SK-N-SH (cell line): Measurements from ENCODE around the gene LRRC70. TPM values are rescaled to one million over a fixed set of nuclear protein-coding genes. Genes with fewer than 3 reads are reported as not detected.

Experiments
- CTCF ChIA-PET: fragments of 300-600, 350-600 bp; formaldehyde crosslinking; extraction: SDS; loops from one replicate; lab custom pipeline; 2021; lab: Yijun Ruan, JAX
- POLR2A ChIA-PET: fragments of 350-600 bp; sonication (Branson Sonifier 250); formaldehyde crosslinking; extraction: SDS; loops from one replicate; lab custom pipeline; 2020; ENCODE audit warnings: antibody characterized with exemption, inconsistent platforms; lab: Yijun Ruan, JAX
- DNase-seq: peaks from one replicate; pipeline ENCODE4 v3.0.0; 2012
- H2AFZ ChIP-seq: fragments of 200-600 bp; sonication (generic); 2 replicates; pipeline ENCODE4 v1.8.1; 2016; ENCODE audit warnings: antibody characterized with exemption, mild to moderate bottlenecking, low read depth
- H3F3A ChIP-seq: fragments of 200-600 bp; sonication (generic); replicated peaks from 2 replicates; pipeline ENCODE3; 2016; ENCODE audit warnings: antibody characterized with exemption, mild to moderate bottlenecking; ENCODE audit not compliant: insufficient read depth
- H3K27ac ChIP-seq, 2 experiments: fragments of 200-500 bp in 1 of 2; fragments of 200-600 bp in 1 of 2; sonication (Bioruptor generic) in 1 of 2; sonication (generic), shearing (Covaris generic) in 1 of 2; 2 replicates each; pipeline versions ENCODE4 v1.5.1 to v1.6.1; 2014 to 2016; ENCODE audit warnings: low read depth in 2 of 2, inconsistent platforms in 1 of 2, low read length in 1 of 2, mild to moderate bottlenecking in 1 of 2, mixed read lengths in 1 of 2
- H3K27me3 ChIP-seq: fragments of 200-600 bp; sonication (generic), shearing (Covaris generic); 2 replicates; pipeline ENCODE4 v1.6.1; 2016; ENCODE audit warnings: mixed run types; ENCODE audit not compliant: insufficient read depth
- H3K36me3 ChIP-seq, 2 experiments: fragments of 200-500 bp in 1 of 2; fragments of 200-600 bp in 1 of 2; sonication (Bioruptor generic) in 1 of 2; sonication (generic) in 1 of 2; replicated peaks in 1 of 2; 2 replicates each; pipeline versions ENCODE3 to v1.5.1; 2014 to 2016; ENCODE audit warnings: low read length in 1 of 2, mild to moderate bottlenecking in 1 of 2; ENCODE audit not compliant: insufficient read depth in 2 of 2, control insufficient read depth in 1 of 2
- H3K4me1 ChIP-seq, 2 experiments: fragments of 200-500 bp in 1 of 2; fragments of 200-600 bp in 1 of 2; sonication (Bioruptor generic) in 1 of 2; sonication (generic), shearing (Covaris generic) in 1 of 2; 2 replicates each; pipeline versions ENCODE4 v1.5.1 to v1.6.1; 2014 to 2016; ENCODE audit warnings: low read depth in 1 of 2, low read length in 1 of 2, mixed run types in 1 of 2; ENCODE audit not compliant: insufficient read depth in 2 of 2, control insufficient read depth in 1 of 2
- H3K4me2 ChIP-seq: fragments of 200-600 bp; sonication (generic), shearing (Covaris generic); 2 replicates; pipeline ENCODE4 v1.6.1; 2017; ENCODE audit warnings: mixed run types
- H3K4me3 ChIP-seq, 2 experiments: fragments of 200-500 bp in 1 of 2; fragments of 200-600 bp in 1 of 2; sonication (Bioruptor generic) in 1 of 2; sonication (generic), shearing (Covaris generic) in 1 of 2; 2 replicates each; pipeline versions ENCODE4 v1.5.1 to v1.8.1; 2014 to 2016; ENCODE audit warnings: low read depth in 2 of 2, inconsistent platforms in 1 of 2, low read length in 1 of 2, mild to moderate bottlenecking in 1 of 2, mixed read lengths in 1 of 2, moderate library complexity in 1 of 2
- H3K79me2 ChIP-seq: fragments of 200-600 bp; sonication (generic); 2 replicates; pipeline ENCODE4 v1.8.1; 2017; ENCODE audit warnings: mild to moderate bottlenecking; ENCODE audit not compliant: insufficient read depth
- H3K9ac ChIP-seq: fragments of 200-600 bp; sonication (generic); 2 replicates; pipeline ENCODE4 v1.6.1; 2017; ENCODE audit warnings: mixed run types
- H3K9me2 ChIP-seq: fragments of 200-600 bp; sonication (generic); 2 replicates; pipeline ENCODE4 v1.6.1; 2017; ENCODE audit warnings: mixed run types
- H3K9me3 ChIP-seq: fragments of 200-600 bp; sonication (generic); 2 replicates; pipeline ENCODE4 v1.6.1; 2017; ENCODE audit warnings: mixed run types, mild to moderate bottlenecking, moderate library complexity
- H4K20me1 ChIP-seq: fragments of 200-600 bp; sonication (generic); 2 replicates; pipeline ENCODE4 v1.6.1; 2017; ENCODE audit warnings: mild to moderate bottlenecking, mixed run types; ENCODE audit not compliant: insufficient read depth
- CHD2 ChIP-seq: fragments of 150-350 bp; IDR thresholded peaks from 2 replicates; pipeline ENCODE4 v1.6.1; 2018; ENCODE audit warnings: low read length; ENCODE audit not compliant: partially characterized antibody
- FOXJ3 ChIP-seq: sonication (generic); formaldehyde crosslinking; IDR thresholded peaks from 2 replicates; pipeline ENCODE4 v1.5.1; 2020; ENCODE audit warnings: mild to moderate bottlenecking, missing genetic modification reagents
- FOXM1 ChIP-seq: IDR thresholded peaks from 2 replicates; pipeline ENCODE4 v1.4.0; 2012; ENCODE audit warnings: low read depth, mild to moderate bottlenecking
- GATA2 ChIP-seq: sonication (generic); formaldehyde crosslinking; IDR thresholded peaks from 2 replicates; pipeline ENCODE4 v1.5.0; 2020; ENCODE audit warnings: mild to moderate bottlenecking, missing genetic modification reagents
- IRF3 ChIP-seq: fragments of 150-350 bp; IDR thresholded peaks from 2 replicates; pipeline ENCODE4 v1.6.1; 2016; ENCODE audit warnings: mild to moderate bottlenecking, low read depth, low read length
- MAX ChIP-seq: IDR thresholded peaks from 2 replicates; pipeline ENCODE4 v1.4.0; 2012; ENCODE audit warnings: low read depth
- NFIC ChIP-seq: IDR thresholded peaks from 2 replicates; pipeline ENCODE4 v1.4.0; 2012; ENCODE audit warnings: borderline replicate concordance
- NRF1 ChIP-seq: IDR thresholded peaks from 2 replicates; pipeline ENCODE4 v1.6.1; 2012; ENCODE audit warnings: low read depth, mild to moderate bottlenecking, low read length
- REST ChIP-seq: IDR thresholded peaks from 2 replicates; pipeline ENCODE4 v1.6.1; 2012; ENCODE audit warnings: mild to moderate bottlenecking, low read depth, low read length, moderate library complexity
- RFX5 ChIP-seq: IDR thresholded peaks from 2 replicates; pipeline ENCODE4 v1.6.1; 2012; ENCODE audit warnings: mild to moderate bottlenecking, improper control_type of control experiment, low read length
- SMC3 ChIP-seq: IDR thresholded peaks from 2 replicates; pipeline ENCODE4 v1.6.1; 2012; ENCODE audit warnings: low read depth, low read length, improper control_type of control experiment
- WGBS: methylation state at CpG from one replicate; pipeline ENCODE4 v1.1.6; 2017; ENCODE audit warnings: low lambda C conversion rate; 5-methylcytosine and 5-hydroxymethylcytosine counted together
- polyA plus RNA-seq, 3 experiments: library from polyadenylated mRNA; depleted of rRNA; stranded (reverse); fragments of >200 nt; gene quantifications; 2 replicates each; pipeline ENCODE4 v1.2.3, GENCODE V29; 2012

The LRRC70 gene
- polyA plus RNA-seq, 1 of the 3 experiments (the other 2 are of a cell fraction), result 0.08 TPM

DNA sequence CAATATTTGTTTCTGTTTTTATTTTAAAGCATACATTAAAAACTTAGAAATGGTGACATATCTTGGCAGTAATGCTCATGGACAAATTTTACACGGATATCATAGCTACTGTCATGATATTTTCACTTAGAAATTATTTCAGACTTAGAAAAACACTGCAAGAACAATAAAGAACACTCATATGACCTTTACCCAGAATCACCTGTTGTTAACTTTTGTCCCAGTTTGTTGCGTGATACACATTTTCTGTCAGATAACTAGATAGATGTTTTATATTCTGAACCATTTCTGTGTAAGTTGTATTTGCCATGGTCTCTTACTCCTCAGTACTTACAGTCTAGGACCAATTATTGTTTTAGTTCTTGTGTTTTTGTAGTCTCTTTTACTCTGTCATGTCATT, 3.6 kb upstream of the LRRC70 start (continued):
- TF ChIP-seq CHD2, result no peak

DNA sequence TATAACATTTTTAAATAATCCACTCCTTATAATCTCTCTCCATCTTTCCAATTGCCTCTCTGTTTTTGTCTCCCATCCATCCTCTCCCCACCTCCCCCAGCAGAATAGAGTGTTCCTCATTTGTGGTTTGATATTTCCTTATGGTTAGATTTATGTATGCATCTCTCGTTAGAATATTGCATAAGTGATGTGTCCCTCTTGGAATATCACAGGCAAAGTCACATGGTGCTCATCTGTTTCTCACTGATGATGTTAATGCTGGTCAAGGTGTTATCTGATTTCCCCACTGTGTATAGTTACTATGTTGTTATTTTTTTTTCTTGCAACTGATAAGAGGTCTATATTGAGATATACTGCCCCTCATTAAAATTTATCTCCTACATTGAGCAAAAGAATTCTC, 3.1 kb upstream of the LRRC70 start:
- Histone ChIP-seq H3K4me1 (peaks cover 0 to 17% of the 10 kb centered on the region in 2 experiments; a peak in 2 of 4 replicates), H3K9ac (no peak overlapping the region), H3F3A (no peaks in the 10 kb centered on the region), H3K4me2 (no peak overlapping the region), H4K20me1 (no peaks in the 10 kb centered on the region), H3K9me2 (no peaks in the 10 kb centered on the region), H3K79me2 (no peaks in the 10 kb centered on the region), H2AFZ (no peak overlapping the region), H3K27ac (no peak overlapping the region), H3K9me3 (no peaks in the 10 kb centered on the region), H3K4me3 (no peak overlapping the region), H3K36me3 (peaks cover 2 to 11% of the 10 kb centered on the region in 2 experiments), H3K27me3 (no peaks in the 10 kb centered on the region)
- no peak for TF ChIP-seq NFIC
- no peak for DNase-seq
- CTCF ChIA-PET, result no interaction called here
- POLR2A ChIA-PET, result no interaction called here
- WGBS, result 92% methylated on average over 1 of the region's 1 CpG

- 93% methylated on average over 4 of the region's 4 CpGs for WGBS
- no peaks in the 10 kb centered on the region for H3K27me3 ChIP-seq
- H3K9me2 ChIP-seq, result no peaks in the 10 kb centered on the region
- DNase-seq, result no peak
- POLR2A ChIA-PET, result no interaction called here
- no peak for TF ChIP-seq NFIC
- TF ChIP-seq FOXM1, result no peak
- TF ChIP-seq REST, result no peak
- TF ChIP-seq RFX5, result no peak
- TF ChIP-seq SMC3, result no peak
- no peak for TF ChIP-seq NRF1
- TF ChIP-seq MAX, result no peak
- no peak for TF ChIP-seq GATA2 (CRISPR knock-in tag)
- TF ChIP-seq FOXJ3, result no peak
- TF ChIP-seq IRF3, result no peak
- TF ChIP-seq, all 33 proteins: peak for 0
- peaks cover 12 to 17% of the 10 kb centered on the region in 2 experiments for H3K36me3 ChIP-seq
- H4K20me1 ChIP-seq, result no peaks in the 10 kb centered on the region
- no peaks in the 10 kb centered on the region for H3K9me3 ChIP-seq
- H3K27ac ChIP-seq, result no peak overlapping the region
- H2AFZ ChIP-seq, result no peak overlapping the region
- H3K4me3 ChIP-seq, result no peak overlapping the region
- CTCF ChIA-PET, result interaction anchor here (0.8 kb wide), 1 partner anchor 116 kb away, joined by 3 read pairs; no protein-coding TSS in a partner anchor
- H3K4me2 ChIP-seq, result no peak overlapping the region
- no peaks in the 10 kb centered on the region for H3F3A ChIP-seq
- no peak overlapping the region for H3K9ac ChIP-seq
- peaks cover 0 to 17% of the 10 kb centered on the region in 2 experiments; a peak in 2 of 4 replicates for H3K4me1 ChIP-seq
- H3K79me2 ChIP-seq, result no peaks in the 10 kb centered on the region
Observed at GRCh38 chr5:62576570-62577170, 1.9 kb upstream of the LRRC70 start.
